Measurements from ENCODE around the gene HORMAD2.

The HORMAD2 gene

GRCh38 chr22:30167296-30167695, 87.0 kb downstream of the HORMAD2 start:
- DNase-seq (ENCODE audit: low read depth) = no peak

DNA sequence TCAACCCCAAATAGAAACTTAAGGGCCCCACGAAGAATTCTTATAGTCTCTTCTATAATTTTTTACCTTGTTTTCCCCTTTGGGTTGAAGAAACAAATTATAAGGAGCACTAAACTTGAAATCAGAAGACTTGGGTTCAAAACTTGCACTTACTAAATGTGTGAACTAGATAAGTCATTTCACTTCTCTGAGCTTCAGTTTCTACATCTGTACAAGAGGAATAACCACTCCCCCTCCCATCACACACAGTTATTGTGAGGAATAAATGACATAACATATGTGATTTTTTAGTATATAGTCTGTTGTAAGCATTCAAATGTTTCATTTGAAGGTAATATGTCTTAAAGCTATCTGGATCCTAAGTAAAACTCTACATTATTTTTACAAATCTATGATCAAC, 87.5 kb downstream of the HORMAD2 start:
- DNase-seq (ENCODE audit: low read depth) = no peak

DNA sequence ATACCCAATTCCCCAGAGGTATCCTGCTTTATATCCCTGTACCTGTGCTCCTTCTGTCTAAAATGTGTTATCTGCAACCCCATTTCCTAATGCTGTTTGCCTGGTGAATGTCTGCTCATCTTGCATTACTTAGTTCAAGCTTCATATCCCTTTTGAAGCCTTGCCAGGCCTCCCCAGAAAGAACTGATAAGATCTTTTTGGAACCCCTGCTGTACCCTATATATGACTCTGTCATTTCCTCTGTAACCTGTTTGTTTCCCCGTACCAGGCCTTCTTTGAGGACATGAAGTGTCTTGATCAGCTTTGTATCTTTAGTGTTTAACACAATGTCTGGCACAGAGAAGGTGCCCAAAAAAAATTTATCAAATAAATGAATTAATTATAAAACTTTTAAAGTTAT, 88.7 kb downstream of the HORMAD2 start:
- no peak for DNase-seq (ENCODE audit: low read depth)

- DNase-seq (ENCODE audit: low read depth) = no peak
Measured at GRCh38 chr22:30170129-30170528, 89.9 kb downstream of the HORMAD2 start.

- no peak for DNase-seq (ENCODE audit: low read depth)
Measured at GRCh38 chr22:30171008-30171407, 90.7 kb downstream of the HORMAD2 start.

GRCh38 chr22:30175690-30176288, 95.5 kb downstream of the HORMAD2 start:
- DNase-seq (ENCODE audit: low read depth) = no peak

DNA sequence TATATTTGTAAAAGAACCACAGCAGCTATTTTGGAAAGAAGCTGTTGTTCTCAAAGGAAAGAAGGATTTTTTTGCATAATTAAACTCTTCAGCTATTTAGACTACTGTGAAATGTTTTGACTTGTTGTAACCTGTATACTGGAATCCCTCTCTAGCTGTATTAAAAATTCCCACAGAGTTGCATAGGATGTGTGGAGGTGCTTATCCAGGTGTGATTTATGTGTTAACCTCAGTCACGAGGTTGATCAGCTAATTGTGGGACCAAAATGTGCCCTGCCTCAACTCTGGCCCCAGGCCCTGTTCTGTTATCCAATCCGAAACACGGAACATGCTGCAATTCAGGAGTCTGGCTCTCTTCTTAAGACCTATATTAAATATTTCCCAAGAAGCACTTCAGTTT, 96.2 kb downstream of the HORMAD2 start:
- DNase-seq (ENCODE audit: low read depth) = no peak

DNA sequence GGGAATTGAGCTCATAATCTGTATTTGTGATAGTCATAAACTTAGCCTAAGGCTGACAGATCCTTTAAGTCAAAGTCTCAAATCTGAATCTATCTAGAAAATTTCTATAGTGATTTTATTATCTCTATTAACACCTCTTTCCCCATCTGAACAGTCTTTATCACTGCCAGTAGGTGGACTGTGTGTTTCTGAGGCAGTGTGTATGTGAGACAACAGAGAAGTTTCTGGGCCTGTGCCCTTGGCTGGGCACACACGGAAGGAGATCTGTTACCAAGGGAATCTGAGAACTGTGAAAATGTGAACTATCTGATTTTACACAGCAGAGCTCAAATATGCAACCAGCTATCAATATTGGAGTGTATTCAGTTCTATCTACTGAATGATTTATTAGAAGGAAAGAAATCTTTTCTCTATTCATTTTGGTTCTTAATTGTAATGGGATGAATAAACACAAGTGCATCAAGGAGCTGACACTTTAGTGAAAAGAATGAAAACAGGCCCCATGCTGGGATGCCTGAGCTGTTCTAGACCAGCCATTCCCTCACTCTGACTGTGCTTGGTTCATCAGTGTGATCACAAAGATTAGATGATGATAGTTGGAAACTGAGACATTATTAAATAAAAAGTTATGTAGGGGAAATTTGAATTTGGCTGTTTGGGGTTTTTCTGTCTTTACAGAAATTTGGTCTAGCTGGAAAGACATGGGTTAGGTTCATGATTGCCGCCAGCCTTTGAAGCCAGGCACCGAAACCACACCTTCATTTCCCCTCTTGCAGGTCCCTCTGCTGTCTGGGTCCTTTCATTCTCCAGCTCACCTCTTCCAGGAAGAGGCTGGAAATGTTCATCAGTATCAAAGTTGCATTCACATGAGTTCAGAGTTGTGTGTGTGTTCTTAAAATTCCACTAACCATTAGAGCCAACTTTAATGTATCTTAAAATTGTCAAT, 98.2 kb downstream of the HORMAD2 start:
- DNase-seq (ENCODE audit: low read depth) = no peak

- no peak for DNase-seq (ENCODE audit: low read depth)
Measured at GRCh38 chr22:30180616-30181015, 100.4 kb downstream of the HORMAD2 start.

GRCh38 chr22:30181459-30182349, 101.4 kb downstream of the HORMAD2 start:
- no peak for DNase-seq (ENCODE audit: low read depth)

- DNase-seq (ENCODE audit: low read depth) = no peak
Measured at GRCh38 chr22:30182350-30182745, 102.1 kb downstream of the HORMAD2 start.

GRCh38 chr22:30182815-30183214, 102.6 kb downstream of the HORMAD2 start:
- no peak for DNase-seq (ENCODE audit: low read depth)

DNA sequence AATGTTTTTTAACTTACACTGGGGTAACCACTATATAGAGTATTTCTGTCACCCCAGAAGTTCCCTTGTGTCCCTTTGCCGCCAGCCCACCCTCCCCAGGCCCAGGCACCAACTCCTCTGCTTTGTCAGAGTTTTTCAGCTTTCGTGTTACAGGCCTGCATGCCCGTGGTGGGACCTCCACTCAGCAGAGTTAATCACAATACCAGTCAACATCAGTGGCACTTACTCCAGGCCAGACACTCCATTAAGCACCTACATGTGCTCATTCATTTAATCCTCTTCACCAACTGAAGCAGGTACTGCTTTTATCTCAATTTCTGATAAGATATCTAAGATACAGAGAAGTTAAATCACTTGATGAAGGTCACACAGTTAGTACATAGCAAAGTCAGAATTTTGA, 103.0 kb downstream of the HORMAD2 start:
- DNase-seq (ENCODE audit: low read depth) = no peak

DNA sequence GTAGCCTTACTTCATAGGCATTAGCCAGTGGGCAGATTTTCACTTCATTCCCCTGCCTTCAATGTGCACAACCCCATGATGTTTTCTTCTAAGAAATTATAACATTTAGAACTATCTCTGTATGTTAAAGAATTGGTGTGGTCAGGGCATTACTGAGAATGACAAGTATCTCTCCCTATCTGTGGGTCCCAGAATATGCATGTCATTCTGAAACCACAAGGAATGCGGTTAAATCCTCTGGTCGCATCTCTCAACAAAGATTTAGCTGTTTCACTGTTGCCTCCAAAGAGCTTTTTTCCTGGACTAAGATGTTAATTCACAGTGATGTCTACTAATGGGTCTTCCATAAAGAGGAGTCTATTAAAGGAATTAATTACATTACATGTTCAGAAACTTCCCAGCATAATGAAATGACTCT, 103.6 kb downstream of the HORMAD2 start:
- DNase-seq (ENCODE audit: low read depth) = no peak

DNA sequence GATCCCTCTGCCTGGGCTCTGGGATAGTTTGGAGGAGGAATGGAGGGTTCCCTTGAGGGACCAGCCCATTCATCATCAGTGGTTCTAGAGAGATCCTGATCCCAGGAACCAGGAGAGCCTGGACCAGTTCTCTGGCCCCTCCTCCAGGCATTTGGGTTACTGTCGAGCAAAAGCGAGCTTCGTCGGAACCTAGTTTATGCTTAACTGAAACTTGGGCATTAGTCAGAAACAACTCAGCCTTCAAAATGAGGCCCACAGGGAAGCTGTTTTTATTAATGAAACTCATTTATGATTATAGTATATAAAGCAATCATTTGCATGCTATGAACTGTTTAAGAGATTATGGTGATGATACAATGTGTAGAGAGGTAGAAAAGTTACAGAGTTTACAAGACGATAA, 104.9 kb downstream of the HORMAD2 start:
- DNase-seq (ENCODE audit: low read depth) = no peak

DNA sequence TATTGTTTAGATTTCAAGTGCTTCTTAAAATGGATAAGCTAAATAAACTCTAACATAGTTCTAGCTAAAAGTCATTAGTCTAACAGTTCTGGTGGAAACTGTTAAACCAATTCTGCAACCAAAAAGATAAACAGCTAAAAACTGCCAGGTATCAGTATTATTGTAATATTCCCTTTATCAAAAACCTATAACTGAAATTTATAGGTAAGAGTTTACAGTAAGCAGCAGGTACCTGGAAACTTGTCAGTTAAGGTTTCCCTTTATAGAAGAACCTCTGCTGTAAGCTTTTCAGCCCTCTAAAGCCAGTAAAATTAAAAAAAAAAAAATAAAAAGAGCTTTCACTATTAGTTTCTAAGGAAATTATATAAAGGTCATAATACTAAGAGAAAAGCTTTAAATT, 105.3 kb downstream of the HORMAD2 start:
- no peak for DNase-seq (ENCODE audit: low read depth)

DNA sequence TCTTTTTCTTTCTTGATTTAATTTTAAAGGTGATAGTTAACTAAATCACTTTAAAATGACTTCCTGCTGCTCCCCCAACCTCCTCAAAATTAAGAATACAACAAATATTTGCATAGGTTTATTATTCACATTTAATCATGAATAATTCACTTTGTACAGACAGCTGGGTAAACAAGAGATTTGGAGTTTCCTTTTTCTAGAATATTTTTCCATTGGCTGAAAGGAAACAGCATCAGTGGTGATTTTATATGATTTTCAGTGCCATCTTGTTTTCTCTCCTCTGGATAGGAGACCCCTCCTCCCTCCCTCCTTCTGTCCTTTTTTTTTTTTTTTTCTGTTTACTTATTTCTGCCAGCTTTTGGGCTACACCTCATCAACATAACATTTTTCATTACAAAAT, 105.8 kb downstream of the HORMAD2 start:
- DNase-seq (ENCODE audit: low read depth) = no peak

DNA sequence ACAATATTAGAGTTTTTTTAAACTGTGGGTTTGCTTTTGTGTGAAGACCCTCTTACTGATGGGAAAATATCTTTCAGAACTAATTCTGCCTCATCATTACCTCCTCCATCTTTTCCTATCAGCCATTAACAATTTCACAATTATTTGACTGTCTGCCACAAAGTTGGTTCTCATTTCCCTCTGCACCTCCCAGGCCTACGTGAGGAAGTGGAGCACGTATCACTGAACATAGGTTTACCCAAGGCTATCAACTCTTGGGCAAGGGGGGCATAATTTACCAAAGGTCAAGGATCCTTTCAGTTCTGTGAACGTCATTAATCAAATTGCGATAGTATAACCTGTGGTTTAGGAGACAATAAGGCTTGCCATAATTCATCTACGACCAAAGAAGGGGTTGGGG, 106.2 kb downstream of the HORMAD2 start:
- DNase-seq (ENCODE audit: low read depth) = no peak

DNA sequence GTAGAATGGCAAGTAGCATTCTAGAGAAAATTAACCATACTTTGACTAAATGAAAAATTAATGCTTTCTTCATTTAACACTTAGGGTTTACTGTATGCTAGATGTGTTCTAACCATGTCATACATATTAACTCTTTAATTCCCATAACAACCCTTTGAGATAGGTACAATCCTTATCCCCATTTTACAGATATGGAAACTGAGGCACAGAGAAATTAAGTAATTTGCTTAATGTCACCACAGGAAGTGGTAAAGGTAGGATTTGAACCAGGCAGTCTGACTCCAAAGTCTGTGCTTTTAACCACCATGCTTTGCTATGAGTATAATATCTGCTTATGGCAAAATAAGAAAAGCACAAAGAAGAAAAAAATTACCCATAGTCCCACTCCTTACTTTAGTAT, 106.8 kb downstream of the HORMAD2 start:
- DNase-seq (ENCODE audit: low read depth) = no peak

GRCh38 chr22:30187529-30188407, 107.5 kb downstream of the HORMAD2 start:
- no peak for DNase-seq (ENCODE audit: low read depth)

- DNase-seq (ENCODE audit: low read depth) = no peak
Measured at GRCh38 chr22:30188911-30189310, 108.6 kb downstream of the HORMAD2 start.

GRCh38 chr22:30190574-30190973, 110.3 kb downstream of the HORMAD2 start:
- DNase-seq (ENCODE audit: low read depth) = no peak

Data from stimulated activated CD8-positive, alpha-beta memory T cell treated with anti-CD3 and anti-CD28 coated beads, Interleukin-7, amount 100 ng/mL, for 24 hours (primary cell).